H1 (cell line): ENCODE data around the gene PAQR9. TPM values are rescaled to one million over a fixed set of nuclear protein-coding genes. Genes with fewer than 3 reads are reported as not detected.

Experiments
- CTCF ChIA-PET: fragments of 300-600 bp; sonication (Branson Sonifier 250); formaldehyde crosslinking; loops from one replicate; lab custom pipeline; 2021; ENCODE audit not compliant: partially characterized antibody; lab: Charles Lee
- POLR2A ChIA-PET: fragments of 300-600 bp; sonication (Branson Sonifier 250); formaldehyde crosslinking; loops from one replicate; lab custom pipeline; 2021; ENCODE audit warnings: inconsistent platforms; ENCODE audit not compliant: partially characterized antibody; lab: Charles Lee
- DNase-seq, 2 experiments: peaks; one replicate each; pipeline versions ENCODE4 v3.0.0 to v3.0.0-alpha.2; 2010 to 2022; ENCODE audit warnings: low spot score in 2 of 2, low read depth in 1 of 2, mixed read lengths in 1 of 2
- FAIRE-seq: peaks from 2 replicates; lab custom pipeline; 2011; peaks lifted over from hg19 to GRCh38; lab: Jason Lieb, UNC
- H2AFZ ChIP-seq: 2 replicates; pipeline ENCODE4 v1.8.1; 2012; ENCODE audit warnings: low read length, inconsistent platforms
- H2AK5ac ChIP-seq: 2 replicates; pipeline ENCODE4 v1.6.1; 2013; ENCODE audit warnings: low read depth, low read length
- H2BK120ac ChIP-seq: replicated peaks from 2 replicates; pipeline ENCODE3; 2013; ENCODE audit warnings: low read depth, low read length, inconsistent platforms
- H2BK12ac ChIP-seq: 2 replicates; pipeline ENCODE4 v1.6.1; 2013; ENCODE audit warnings: low read depth, low read length
- H2BK15ac ChIP-seq: 2 replicates; pipeline ENCODE4 v1.6.1; 2013; ENCODE audit warnings: low read length
- H2BK20ac ChIP-seq: 2 replicates; pipeline ENCODE4 v1.6.1; 2013; ENCODE audit warnings: low read length
- H2BK5ac ChIP-seq: 2 replicates; pipeline ENCODE4 v1.6.1; 2013; ENCODE audit warnings: low read depth, low read length
- H3K14ac ChIP-seq: 2 replicates; pipeline ENCODE4 v1.6.1; 2013; ENCODE audit warnings: inconsistent platforms; ENCODE audit not compliant: insufficient read length
- H3K18ac ChIP-seq: 2 replicates; pipeline ENCODE4 v1.6.1; 2013; ENCODE audit warnings: low read length; ENCODE audit errors: extremely low read depth
- H3K23ac ChIP-seq: 2 replicates; pipeline ENCODE4 v1.6.1; 2013; ENCODE audit warnings: inconsistent platforms; ENCODE audit not compliant: insufficient read length
- H3K23me2 ChIP-seq: 2 replicates; pipeline ENCODE4 v1.6.1; 2013; ENCODE audit warnings: low read depth, low read length
- H3K27ac ChIP-seq: 2 replicates; pipeline ENCODE4 v1.6.1; 2011; ENCODE audit warnings: low read depth, low read length, inconsistent platforms
- H3K27me3 ChIP-seq, 4 experiments: replicated peaks in 1 of 4; 1 replicate in 1 of 4; 2 replicates in 3 of 4; pipeline versions ENCODE4 v1.6.1 to v1.8.1; 2011 to 2013; ENCODE audit warnings: low read length in 3 of 4, mild to moderate bottlenecking in 3 of 4, inconsistent platforms in 2 of 4, mixed read lengths in 2 of 4, moderate library complexity in 1 of 4; ENCODE audit not compliant: control insufficient read depth in 3 of 4, insufficient read depth in 3 of 4; ENCODE audit errors: extremely low read depth in 1 of 4
- H3K36me3 ChIP-seq, 4 experiments: 2 replicates each; pipeline versions ENCODE4 v1.6.1 to v1.8.1; 2011 to 2013; ENCODE audit warnings: mild to moderate bottlenecking in 4 of 4, low read length in 3 of 4, moderate library complexity in 2 of 4, control low read depth in 1 of 4, inconsistent platforms in 1 of 4; ENCODE audit not compliant: insufficient read depth in 4 of 4, control insufficient read depth in 2 of 4
- H3K4ac ChIP-seq: replicated peaks from 2 replicates; pipeline ENCODE3; 2013; ENCODE audit warnings: low read length, low read depth, mixed read lengths, inconsistent platforms; ENCODE audit not compliant: insufficient read length
- H3K4me1 ChIP-seq, 4 experiments: replicated peaks in 1 of 4; 1 replicate in 1 of 4; 2 replicates in 3 of 4; pipeline versions ENCODE4 v1.6.1 to v1.8.1; 2011 to 2013; ENCODE audit warnings: low read length in 3 of 4, inconsistent platforms in 2 of 4, mixed read lengths in 1 of 4; ENCODE audit not compliant: insufficient read depth in 4 of 4, control insufficient read depth in 3 of 4
- H3K4me2 ChIP-seq, 2 experiments: 2 replicates each; pipeline versions ENCODE4 v1.6.1 to v1.8.1; 2011 to 2013; ENCODE audit warnings: low read depth in 2 of 2, low read length in 2 of 2, control low read depth in 1 of 2, inconsistent platforms in 1 of 2, mild to moderate bottlenecking in 1 of 2; ENCODE audit not compliant: insufficient read depth in 1 of 2
- H3K4me3 ChIP-seq, 4 experiments: fragments of 200-600, 300-600 bp in 1 of 4; sonication (generic), shearing (Covaris generic), sonication (Bioruptor Twin) in 1 of 4; 2 replicates each; pipeline versions ENCODE4 v1.5.1 to v1.8.1; 2011 to 2016; ENCODE audit warnings: low read length in 4 of 4, low read depth in 3 of 4, control low read depth in 2 of 4, inconsistent platforms in 2 of 4, mild to moderate bottlenecking in 2 of 4, mixed read lengths in 1 of 4, moderate library complexity in 1 of 4; ENCODE audit not compliant: insufficient read depth in 2 of 4; ENCODE audit errors: extremely low read depth in 1 of 4
- H3K56ac ChIP-seq: replicated peaks from 2 replicates; pipeline ENCODE3; 2013; ENCODE audit warnings: low read depth, mild to moderate bottlenecking, mixed read lengths, low read length, inconsistent platforms; ENCODE audit not compliant: insufficient read length
- H3K79me1 ChIP-seq: 2 replicates; pipeline ENCODE4 v1.6.1; 2013; ENCODE audit warnings: low read depth, low read length, control low read depth
- H3K79me2 ChIP-seq, 2 experiments: 2 replicates each; pipeline versions ENCODE4 v1.6.1 to v1.8.1; 2012 to 2013; ENCODE audit warnings: low read length in 2 of 2, mild to moderate bottlenecking in 2 of 2, inconsistent platforms in 1 of 2; ENCODE audit not compliant: insufficient read depth in 2 of 2, control insufficient read depth in 1 of 2
- H3K9ac ChIP-seq, 4 experiments: replicated peaks in 1 of 4; 1 replicate in 1 of 4; 2 replicates in 3 of 4; pipeline versions ENCODE4 v1.6.1 to v1.8.1; 2011 to 2013; ENCODE audit warnings: low read depth in 3 of 4, low read length in 3 of 4, control low read depth in 2 of 4, mild to moderate bottlenecking in 2 of 4, moderate library complexity in 2 of 4, inconsistent platforms in 1 of 4; ENCODE audit errors: extremely low read depth in 1 of 4
- H3K9me3 ChIP-seq, 2 experiments: 2 replicates each; pipeline versions ENCODE4 v1.6.1 to v1.8.1; 2012 to 2013; ENCODE audit warnings: mild to moderate bottlenecking in 2 of 2, moderate library complexity in 2 of 2, control low read depth in 1 of 2, inconsistent platforms in 1 of 2, low read depth in 1 of 2, low read length in 1 of 2, mixed read lengths in 1 of 2; ENCODE audit not compliant: insufficient read depth in 2 of 2
- H4K20me1 ChIP-seq, 2 experiments: replicated peaks in 1 of 2; 2 replicates each; pipeline versions ENCODE3 to v1.8.1; 2011 to 2013; ENCODE audit warnings: inconsistent platforms in 2 of 2, low read length in 2 of 2, mild to moderate bottlenecking in 1 of 2; ENCODE audit not compliant: insufficient read depth in 2 of 2, control insufficient read depth in 1 of 2
- H4K5ac ChIP-seq: 2 replicates; pipeline ENCODE4 v1.6.1; 2013; ENCODE audit warnings: low read length, low read depth, mixed read lengths, inconsistent platforms; ENCODE audit not compliant: insufficient read length
- H4K8ac ChIP-seq: 2 replicates; pipeline ENCODE4 v1.8.0; 2013; ENCODE audit warnings: mild to moderate bottlenecking, moderate library complexity, low read length, inconsistent platforms; ENCODE audit not compliant: insufficient read depth; ENCODE audit errors: extremely low read depth
- H4K91ac ChIP-seq: replicated peaks from 2 replicates; pipeline ENCODE3; 2013; ENCODE audit warnings: low read length, mixed read lengths, inconsistent platforms; ENCODE audit not compliant: insufficient read length
- BRCA1 ChIP-seq: IDR thresholded peaks from 2 replicates; pipeline ENCODE4 v1.6.1; 2012; ENCODE audit warnings: low read depth, low read length, improper control_type of control experiment
- CEBPB ChIP-seq: IDR thresholded peaks from 2 replicates; pipeline ENCODE4 v1.6.1; 2012; ENCODE audit warnings: low read depth, low read length
- CHD1 ChIP-seq: IDR thresholded peaks from 2 replicates; pipeline ENCODE4 v1.6.1; 2012; ENCODE audit warnings: low read depth, low read length, improper control_type of control experiment
- CHD2 ChIP-seq: IDR thresholded peaks from 2 replicates; pipeline ENCODE4 v1.6.1; 2012; ENCODE audit warnings: low read length, improper control_type of control experiment
- CREB1 ChIP-seq: IDR thresholded peaks from 2 replicates; pipeline ENCODE4 v1.6.1; 2012; ENCODE audit warnings: inconsistent platforms
- EP300 ChIP-seq, 2 experiments: IDR thresholded peaks; 1 replicate in 1 of 2; 2 replicates in 1 of 2; pipeline ENCODE4 v1.6.1; 2011 to 2012; ENCODE audit warnings: low read depth in 2 of 2, low read length in 2 of 2, mild to moderate bottlenecking in 2 of 2, borderline replicate concordance in 1 of 2, inconsistent platforms in 1 of 2, moderate library complexity in 1 of 2
- JUND ChIP-seq: IDR thresholded peaks from 2 replicates; pipeline ENCODE4 v1.6.1; 2011; ENCODE audit warnings: mild to moderate bottlenecking, improper control_type of control experiment, low read length
- KDM1A ChIP-seq: fragments of 200-600, 300-600 bp; sonication (generic); IDR thresholded peaks from 2 replicates; pipeline ENCODE4 v1.7.1; 2016; ENCODE audit warnings: mild to moderate bottlenecking, low read length, borderline replicate concordance
- NANOG ChIP-seq: IDR thresholded peaks from 2 replicates; pipeline ENCODE4 v1.6.1; 2011; ENCODE audit warnings: low read length, low read depth, mild to moderate bottlenecking, inconsistent platforms; ENCODE audit not compliant: insufficient read depth, poor library complexity, severe bottlenecking
- SAP30 ChIP-seq: fragments of 300-600 bp; sonication (generic); IDR thresholded peaks from 2 replicates; pipeline ENCODE4 v1.7.1; 2012; ENCODE audit warnings: low read length, moderate library complexity, mild to moderate bottlenecking, inconsistent platforms; ENCODE audit not compliant: insufficient read depth, insufficient replicate concordance
- SUZ12 ChIP-seq: fragments of 200-600 bp; sonication (generic); IDR thresholded peaks from 2 replicates; pipeline ENCODE4 v1.6.1; 2012; ENCODE audit warnings: mild to moderate bottlenecking, inconsistent platforms, low read length, moderate library complexity, mixed read lengths
- TAF1 ChIP-seq: IDR thresholded peaks from 2 replicates; pipeline ENCODE4 v1.6.1; 2011; ENCODE audit warnings: mild to moderate bottlenecking, low read depth, low read length
- TAF7 ChIP-seq: optimal IDR thresholded peaks from 2 replicates; pipeline ENCODE3; 2011; ENCODE audit warnings: low read depth, mild to moderate bottlenecking, inconsistent platforms, low read length, moderate library complexity, borderline replicate concordance
- WGBS, 2 experiments: shearing (Covaris generic) in 1 of 2; methylation state at CpG; one replicate each; pipeline versions ENCODE4 v1.1.6 to v1.1.7; 2013 to 2015; ENCODE audit warnings: low lambda C conversion rate in 2 of 2, mixed read lengths in 2 of 2, inconsistent platforms in 1 of 2, low coverage in 1 of 2, missing lambda C conversion rate in 1 of 2; ENCODE audit not compliant: insufficient replicate concordance in 2 of 2, insufficient coverage in 1 of 2, insufficient read length in 1 of 2; ENCODE audit errors: extremely low coverage in 1 of 2, missing lambda C conversion rate in 1 of 2; 5-methylcytosine and 5-hydroxymethylcytosine counted together
- polyA plus RNA-seq, 7 experiments: library from polyadenylated mRNA; depleted of rRNA in 3 of 7; stranded (reverse) in 5 of 7; unstranded in 2 of 7; fragments of >200 nt in 5 of 7; fragments of 200-250 nt in 2 of 7; gene quantifications; 1 replicate in 5 of 7; 2 replicates in 1 of 7; 4 replicates in 1 of 7; pipeline versions ENCODE4 v1.2.1 to v1.2.3, GENCODE V29; 2011 to 2013; ENCODE audit warnings: missing spikeins in 2 of 7, mixed read lengths in 2 of 7
- total RNA-seq: library from RNA; stranded (reverse); fragmentation: NEBNext Ultra II Directional; extraction: Animal tissue kit (Norgen Biotek cat#: 25700); gene quantifications from 2 replicates; pipeline ENCODE4 v1.2.1, GENCODE V29; 2021

Gene PAQR9
- total and polyA plus RNA-seq, 2 of the 8 experiments (the other 6 are each of a cell fraction or from before 2014, with no cell fraction given) = 2.6 to 5.2 TPM

DNA sequence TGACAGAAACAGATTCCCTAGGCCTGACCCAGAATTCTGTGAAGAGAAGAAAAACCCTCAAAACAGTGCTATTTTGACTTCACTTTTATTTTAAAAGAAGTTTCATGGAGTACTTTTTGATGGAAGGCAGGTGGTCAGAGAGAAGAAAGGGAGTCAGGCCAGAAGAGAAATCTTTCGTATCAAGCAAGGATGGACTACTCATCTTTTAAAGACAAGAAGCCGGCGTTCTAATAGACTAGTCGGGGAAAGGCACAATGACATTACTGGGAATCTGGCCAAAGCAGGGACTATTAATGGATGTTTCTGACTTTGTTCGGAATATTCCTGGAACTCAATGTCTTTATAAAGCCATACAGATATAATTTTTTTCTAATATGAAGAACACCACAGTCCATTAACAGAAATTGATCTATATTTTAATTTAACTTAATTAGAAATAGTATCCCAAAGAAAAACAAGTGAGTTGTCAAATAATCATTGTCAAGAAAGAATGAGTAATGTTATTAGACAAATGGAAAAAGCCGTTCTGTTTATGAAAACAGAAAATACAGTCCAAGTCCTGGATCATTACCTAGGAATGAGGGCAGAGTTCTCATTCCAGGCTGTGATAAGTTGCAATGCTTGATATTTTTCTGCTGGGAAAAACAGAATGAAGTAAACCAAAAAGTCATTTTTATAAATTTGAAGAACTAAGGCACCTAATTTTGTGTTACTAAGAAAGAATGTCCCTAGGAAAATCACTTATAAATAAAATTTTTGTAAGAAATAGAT is 50.9 kb downstream of the PAQR9 start:
- H3K23ac ChIP-seq = no peak overlapping the region
- no peak for DNase-seq
- H2BK120ac ChIP-seq = no peak overlapping the region
- no peaks in the 10 kb centered on the region for H3K27me3 ChIP-seq
- FAIRE-seq = no peak
- no peak overlapping the region for H3K4ac ChIP-seq
- no peak overlapping the region for H3K4me3 ChIP-seq
- H4K8ac ChIP-seq = no peak overlapping the region
- no peak overlapping the region for H2AK5ac ChIP-seq
- TF ChIP-seq SUZ12 (no peak), TAF1 (no peak), BRCA1 (no peak), CEBPB (no peak), NANOG (no peak), CREB1 (no peak), JUND (no peak), TAF7 (no peak), KDM1A (no peak), SAP30 (no peak), EP300 (IDR thresholded peaks at IDR 0.05; ENCODE audit: borderline replicate concordance in 1 of 2, low read depth in 2 of 2, low read length in 2 of 2) (no peak), CHD2 (no peak), CHD1 (no peak)
- no peak overlapping the region for H3K18ac ChIP-seq
- H3K4me2 ChIP-seq = no peak overlapping the region
- H3K56ac ChIP-seq = no peak overlapping the region
- H4K91ac ChIP-seq = no peak overlapping the region
- H3K79me1 ChIP-seq = no peaks in the 10 kb centered on the region
- H3K14ac ChIP-seq = no peak overlapping the region
- H4K5ac ChIP-seq = no peak overlapping the region
- no peaks in the 10 kb centered on the region for H4K20me1 ChIP-seq
- CTCF ChIA-PET = interaction anchor here (1.2 to 2.7 kb wide), 5 partner anchors 10 to 84 kb away, joined by 3 to 16 read pairs (median 3); no protein-coding TSS in a partner anchor
- H3K27ac ChIP-seq = no peak overlapping the region
- no peaks in the 10 kb centered on the region for H3K79me2 ChIP-seq
- H2AFZ ChIP-seq = no peak overlapping the region
- WGBS, 2 experiments = 90% methylated on average over 6 of the region's 6 CpGs; no CpG with 5 or more reads in 1 of the 2 experiments
- no peaks in the 10 kb centered on the region for H3K23me2 ChIP-seq
- no peak overlapping the region for H2BK5ac ChIP-seq
- H2BK15ac ChIP-seq = no peak overlapping the region
- no peaks in the 10 kb centered on the region for H3K36me3 ChIP-seq
- no peaks in the 10 kb centered on the region for H3K9me3 ChIP-seq
- POLR2A ChIA-PET = interaction anchor here (0.6 to 1.0 kb wide), 2 partner anchors 24 to 309 kb away, joined by 3 read pairs; partner anchors contain the start of gene PCOLCE2
- H3K9ac ChIP-seq = no peak overlapping the region
- H3K4me1 ChIP-seq = no peaks in the 10 kb centered on the region
- no peak overlapping the region for H2BK20ac ChIP-seq
- no peak overlapping the region for H2BK12ac ChIP-seq
